ENCODE results near the gene SEMA6A. TPM values are rescaled to one million over a fixed set of nuclear protein-coding genes. Genes with fewer than 3 reads are reported as not detected.

SEMA6A gene
- total RNA-seq, 1 experiment from 2014 or later, result 18.3 TPM

GRCh38 chr5:116401576-116401975 is 173.0 kb downstream of the SEMA6A start:
- no peak overlapping the region for H3K4me3 ChIP-seq (ENCODE audit: low read depth, low read length)
- no peak overlapping the region for H3K4me3 Mint-ChIP-seq (ENCODE audit: unreplicated experiment)
- no peaks in the 10 kb centered on the region for H3K9me3 ChIP-seq
- H3K27me3 ChIP-seq (replicated peaks; ENCODE audit: control insufficient read depth, insufficient read depth, low read length), result no peaks in the 10 kb centered on the region
- TF ChIP-seq CTCF (IDR thresholded peaks at IDR 0.05; ENCODE audit: insufficient read depth in 1 of 2, low read depth in 1 of 2, low read length in 1 of 2, severe bottlenecking in 1 of 2, unreplicated experiment in 1 of 2), result no peak
- no peaks in the 10 kb centered on the region for H3K4me1 Mint-ChIP-seq (ENCODE audit: low read depth, unreplicated experiment)
- no peak overlapping the region for H3K27ac Mint-ChIP-seq (ENCODE audit: unreplicated experiment)
- H3K36me3 ChIP-seq (ENCODE audit: control insufficient read depth, insufficient read depth, low read length), result no peaks in the 10 kb centered on the region
- no TSS peak for BruUV-seq (replicated peaks)
- POLR2A ChIA-PET, result no interaction called here
- H3K36me3 Mint-ChIP-seq (ENCODE audit: insufficient read depth, unreplicated experiment), result no peaks in the 10 kb centered on the region
- no peaks in the 10 kb centered on the region for H3K4me1 ChIP-seq
- H3K27me3 Mint-ChIP-seq (ENCODE audit: insufficient read depth, unreplicated experiment), result no peaks in the 10 kb centered on the region
- H3K9me3 Mint-ChIP-seq (ENCODE audit: unreplicated experiment), result no peaks in the 10 kb centered on the region
- DNase-seq, result no peak
- intact Hi-C loops (cut with micrococcal nuclease; ENCODE audit: unreplicated experiment), result no loop called here
- CTCF ChIA-PET, result no interaction called here

GRCh38 chr5:116396476-116397099 is 178.0 kb downstream of the SEMA6A start:
- H3K4me1 Mint-ChIP-seq (ENCODE audit: low read depth, unreplicated experiment), result no peaks in the 10 kb centered on the region

GRCh38 chr5:116395631-116396203 is 178.9 kb downstream of the SEMA6A start:
- no peak overlapping the region for H3K27ac Mint-ChIP-seq (ENCODE audit: unreplicated experiment)
- CTCF ChIA-PET, result no interaction called here

More at GRCh38 chr5:116396476-116397099, 178.0 kb downstream of the SEMA6A start:
- Mint-ChIP-seq H3K27me3 (ENCODE audit: insufficient read depth, unreplicated experiment) (no peaks in the 10 kb centered on the region), H3K36me3 (ENCODE audit: insufficient read depth, unreplicated experiment) (no peaks in the 10 kb centered on the region), H3K9me3 (ENCODE audit: unreplicated experiment) (no peaks in the 10 kb centered on the region), H3K4me3 (ENCODE audit: unreplicated experiment) (no peak overlapping the region), H3K27ac (ENCODE audit: unreplicated experiment) (no peak overlapping the region)
- intact Hi-C loops (cut with micrococcal nuclease; ENCODE audit: unreplicated experiment), result no loop called here
- DNase-seq, result no peak
- no peak for TF ChIP-seq CTCF (IDR thresholded peaks at IDR 0.05; ENCODE audit: insufficient read depth in 1 of 2, low read depth in 1 of 2, low read length in 1 of 2, severe bottlenecking in 1 of 2, unreplicated experiment in 1 of 2)
- no peaks in the 10 kb centered on the region for H3K36me3 ChIP-seq (ENCODE audit: control insufficient read depth, insufficient read depth, low read length)
- no peaks in the 10 kb centered on the region for H3K27me3 ChIP-seq (replicated peaks; ENCODE audit: control insufficient read depth, insufficient read depth, low read length)
- ChIA-PET CTCF (no interaction called here), POLR2A (no interaction called here)
- no peaks in the 10 kb centered on the region for H3K4me1 ChIP-seq
- H3K4me3 ChIP-seq (ENCODE audit: low read depth, low read length), result no peak overlapping the region
- H3K9me3 ChIP-seq, result no peaks in the 10 kb centered on the region
- no TSS peak for BruUV-seq (replicated peaks)

More at GRCh38 chr5:116395631-116396203, 178.9 kb downstream of the SEMA6A start:
- H3K27me3 ChIP-seq (replicated peaks; ENCODE audit: control insufficient read depth, insufficient read depth, low read length), result no peaks in the 10 kb centered on the region
- H3K36me3 ChIP-seq (ENCODE audit: control insufficient read depth, insufficient read depth, low read length), result no peaks in the 10 kb centered on the region
- TF ChIP-seq CTCF (IDR thresholded peaks at IDR 0.05; ENCODE audit: insufficient read depth in 1 of 2, low read depth in 1 of 2, low read length in 1 of 2, severe bottlenecking in 1 of 2, unreplicated experiment in 1 of 2), result no peak
- H3K4me3 Mint-ChIP-seq (ENCODE audit: unreplicated experiment), result no peak overlapping the region
- BruUV-seq (replicated peaks), result no TSS peak
- H3K4me1 ChIP-seq, result no peaks in the 10 kb centered on the region
- POLR2A ChIA-PET, result no interaction called here
- intact Hi-C loops (cut with micrococcal nuclease; ENCODE audit: unreplicated experiment), result no loop called here
- H3K27me3 Mint-ChIP-seq (ENCODE audit: insufficient read depth, unreplicated experiment), result no peaks in the 10 kb centered on the region
- no peaks in the 10 kb centered on the region for H3K9me3 ChIP-seq
- H3K36me3 Mint-ChIP-seq (ENCODE audit: insufficient read depth, unreplicated experiment), result no peaks in the 10 kb centered on the region
- no peaks in the 10 kb centered on the region for H3K9me3 Mint-ChIP-seq (ENCODE audit: unreplicated experiment)
- no peak for DNase-seq
- no peaks in the 10 kb centered on the region for H3K4me1 Mint-ChIP-seq (ENCODE audit: low read depth, unreplicated experiment)
- H3K4me3 ChIP-seq (ENCODE audit: low read depth, low read length), result no peak overlapping the region
